Activated CD4-positive, alpha-beta memory T cell treated with anti-CD3 and anti-CD28 coated beads for 36 hours (primary cell): ENCODE measurements around the gene TMEM187. TPM values are rescaled to one million over a fixed set of nuclear protein-coding genes. Genes with fewer than 3 reads are reported as not detected.

ENCODE experiments used
- microRNA-seq: library from miRNA; unstranded; fragments of <30 nt; microRNA quantifications from one replicate; pipeline ENCODE4 v1.2.0, GENCODE V29; 2022; ENCODE audit warnings: borderline number of aligned reads, borderline microRNAs expressed, borderline replicate concordance
- total RNA-seq, 2 experiments: library from RNA; stranded (reverse); gene quantifications; one replicate each; pipeline ENCODE4 v1.2.3, GENCODE V29; 2021

TMEM187 gene
- total RNA-seq, 2 experiments from 2014 or later = 8.6 to 9.1 TPM

Small RNA genes lying within 50 kb of the gene (microRNA-seq; reads per million reads assigned to microRNA genes)
- gene MIR3202-1 = not detected
- not detected for gene MIR3202-2
- not detected for gene MIR718

Other genes with a start within 250 kb of the TMEM187 start
- gene BCAP31, start 248.4 kb upstream of the TMEM187 start, total RNA-seq = 100 to 1,000 TPM; 119 to 121 TPM
- 1 to 10 TPM; 4.8 TPM for gene ABCD1, start 247.9 kb upstream of the TMEM187 start, total RNA-seq
- under 1 TPM; 0.29 to 0.69 TPM for gene PLXNB3, start 208.5 kb upstream of the TMEM187 start, total RNA-seq
- gene SRPK3, start 191.7 kb upstream of the TMEM187 start, total RNA-seq = not detected
- gene IDH3G, start 178.4 kb upstream of the TMEM187 start, total RNA-seq = 10 to 100 TPM; 45.9 to 51.5 TPM
- gene SSR4, start 178.1 kb upstream of the TMEM187 start, total RNA-seq = 100 to 1,000 TPM; 194 to 203 TPM
- 1 to 10 TPM; 4.9 to 5.7 TPM for gene PDZD4, start 142.2 kb upstream of the TMEM187 start, total RNA-seq
- 1 to 10 TPM in 1 of 2 experiments, under 1 TPM in 1; 0.45 to 1.3 TPM for gene L1CAM, start 86.6 kb upstream of the TMEM187 start, total RNA-seq
- not detected for gene AVPR2, start 68.1 kb upstream of the TMEM187 start, total RNA-seq
- gene ARHGAP4, start 46.5 kb upstream of the TMEM187 start, total RNA-seq = 100 to 1,000 TPM; 151 to 160 TPM
- gene NAA10, start 37.7 kb upstream of the TMEM187 start, total RNA-seq = 100 to 1,000 TPM; 106 to 115 TPM
- 1 to 10 TPM; 8.2 to 8.4 TPM for gene RENBP, start 28.1 kb upstream of the TMEM187 start, total RNA-seq
- 10 to 100 TPM; 90.4 to 93.0 TPM for gene HCFC1, start 936 bp upstream of the TMEM187 start, total RNA-seq
- 100 to 1,000 TPM in 1 of 2 experiments, 10 to 100 TPM in 1; 99.6 to 106 TPM for gene IRAK1, start 47.1 kb downstream of the TMEM187 start, total RNA-seq
- 10 to 100 TPM; 50.8 to 51.0 TPM for gene MECP2, start 125.0 kb downstream of the TMEM187 start, total RNA-seq
- gene OPN1LW, start 171.5 kb downstream of the TMEM187 start, total RNA-seq = not detected
- not detected for gene OPN1MW, start 209.8 kb downstream of the TMEM187 start, total RNA-seq
- gene OPN1MW2, start 247.0 kb downstream of the TMEM187 start, total RNA-seq = not detected